ENCODE data around the gene KRTAP20-4.

Gene KRTAP20-4

DNA sequence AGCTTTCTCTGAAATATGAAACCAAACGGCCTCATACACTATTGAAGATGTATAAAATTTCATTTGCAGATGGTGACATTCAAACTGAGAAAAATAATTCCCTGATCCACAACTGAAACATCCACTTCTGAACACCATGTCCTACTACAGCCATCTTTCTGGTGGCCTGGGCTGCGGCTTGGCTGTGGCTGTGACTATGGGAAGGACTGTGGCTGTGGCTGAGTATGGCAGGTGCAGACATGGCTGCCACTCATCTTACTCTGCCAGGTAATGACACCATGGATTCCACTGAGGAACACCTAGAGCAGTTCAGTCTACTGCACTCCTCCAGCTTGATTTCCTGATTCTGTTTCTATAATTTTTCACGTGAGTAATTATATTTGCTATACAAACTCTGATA, at the start of gene KRTAP20-4:
KRTAP20-4 (plus strand) TSS at position 106 of the 400 bp plus-strand sequence.
- Histone ChIP-seq H3K27ac (no peak within 1 kb of the TSS), H3K27me3 (replicated peaks) (no peaks in the 10 kb centered on the region), H3K4me3 (ENCODE audit: low read depth, low read length) (no peak within 1 kb of the TSS), H3K36me3 (replicated peaks) (no peaks in the 10 kb centered on the region)
- DNase-seq, result no peak
- in situ Hi-C loops (cut with HindIII; ENCODE audit: low pct_ligation_motif_present, low sequenced_read_pairs), result no loop called here
- TF ChIP-seq, protein P1, sequence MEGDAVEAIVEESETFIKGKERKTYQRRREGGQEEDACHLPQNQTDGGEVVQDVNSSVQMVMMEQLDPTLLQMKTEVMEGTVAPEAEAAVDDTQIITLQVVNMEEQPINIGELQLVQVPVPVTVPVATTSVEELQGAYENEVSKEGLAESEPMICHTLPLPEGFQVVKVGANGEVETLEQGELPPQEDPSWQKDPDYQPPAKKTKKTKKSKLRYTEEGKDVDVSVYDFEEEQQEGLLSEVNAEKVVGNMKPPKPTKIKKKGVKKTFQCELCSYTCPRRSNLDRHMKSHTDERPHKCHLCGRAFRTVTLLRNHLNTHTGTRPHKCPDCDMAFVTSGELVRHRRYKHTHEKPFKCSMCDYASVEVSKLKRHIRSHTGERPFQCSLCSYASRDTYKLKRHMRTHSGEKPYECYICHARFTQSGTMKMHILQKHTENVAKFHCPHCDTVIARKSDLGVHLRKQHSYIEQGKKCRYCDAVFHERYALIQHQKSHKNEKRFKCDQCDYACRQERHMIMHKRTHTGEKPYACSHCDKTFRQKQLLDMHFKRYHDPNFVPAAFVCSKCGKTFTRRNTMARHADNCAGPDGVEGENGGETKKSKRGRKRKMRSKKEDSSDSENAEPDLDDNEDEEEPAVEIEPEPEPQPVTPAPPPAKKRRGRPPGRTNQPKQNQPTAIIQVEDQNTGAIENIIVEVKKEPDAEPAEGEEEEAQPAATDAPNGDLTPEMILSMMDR (IDR thresholded peaks at IDR 0.05; ENCODE audit: low read depth, low read length, missing control alignments), result no peak

DNA sequence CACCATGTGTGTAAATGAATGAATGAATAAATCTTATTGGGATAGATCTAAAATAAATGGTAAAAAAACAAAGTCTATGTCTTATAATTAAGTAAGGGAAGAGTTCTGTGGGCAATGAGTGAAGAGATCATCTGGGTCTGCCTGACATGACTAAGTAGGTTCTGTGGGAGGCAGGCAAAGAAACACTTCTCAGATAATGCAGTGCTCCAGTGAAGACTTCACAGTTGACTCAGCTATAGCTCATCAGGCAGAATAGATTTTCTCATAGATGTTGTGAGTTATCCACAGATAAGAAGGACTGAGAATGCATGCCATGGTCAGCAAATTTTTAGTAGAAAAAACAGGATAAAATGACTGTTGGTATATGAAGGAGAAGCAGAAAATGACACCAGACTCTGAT, 42.7 kb upstream of the KRTAP20-4 start:
- in situ Hi-C loops (cut with HindIII; ENCODE audit: low pct_ligation_motif_present, low sequenced_read_pairs), result no loop called here
- H3K27me3 ChIP-seq (replicated peaks), result no peaks in the 10 kb centered on the region
- DNase-seq, result peak; percentile 0
- TF ChIP-seq, protein P1 (IDR thresholded peaks at IDR 0.05; ENCODE audit: low read depth, low read length, missing control alignments), result no peak
- no peaks in the 10 kb centered on the region for H3K36me3 ChIP-seq (replicated peaks)
- no peak overlapping the region for H3K4me3 ChIP-seq (ENCODE audit: low read depth, low read length)
- H3K27ac ChIP-seq, result no peak overlapping the region

DNA sequence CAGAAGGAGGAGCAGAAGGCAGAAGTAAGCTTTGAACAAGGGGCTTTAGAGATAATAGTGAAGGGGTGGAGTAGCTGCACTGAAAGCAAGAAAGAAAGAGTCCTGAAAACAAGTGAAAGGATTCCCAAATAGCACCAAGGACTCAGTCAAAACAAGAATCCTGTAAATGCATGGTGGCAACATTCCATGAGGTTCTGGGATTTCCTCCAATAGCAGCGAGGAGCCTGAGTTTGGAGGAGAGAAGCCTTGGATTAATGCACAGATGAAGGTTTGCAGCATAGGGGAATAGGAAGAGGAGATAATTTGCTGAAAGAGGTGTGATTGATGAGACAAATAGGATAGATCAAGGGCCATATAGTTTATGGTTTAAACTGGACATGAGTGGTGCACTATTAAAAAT, 41.1 kb upstream of the KRTAP20-4 start:
- H3K27ac ChIP-seq, result no peak overlapping the region
- H3K36me3 ChIP-seq (replicated peaks), result no peaks in the 10 kb centered on the region
- H3K27me3 ChIP-seq (replicated peaks), result no peaks in the 10 kb centered on the region
- in situ Hi-C loops (cut with HindIII; ENCODE audit: low pct_ligation_motif_present, low sequenced_read_pairs), result no loop called here
- TF ChIP-seq, protein P1 (IDR thresholded peaks at IDR 0.05; ENCODE audit: low read depth, low read length, missing control alignments), result no peak
- no peak overlapping the region for H3K4me3 ChIP-seq (ENCODE audit: low read depth, low read length)
- no peak for DNase-seq

DNA sequence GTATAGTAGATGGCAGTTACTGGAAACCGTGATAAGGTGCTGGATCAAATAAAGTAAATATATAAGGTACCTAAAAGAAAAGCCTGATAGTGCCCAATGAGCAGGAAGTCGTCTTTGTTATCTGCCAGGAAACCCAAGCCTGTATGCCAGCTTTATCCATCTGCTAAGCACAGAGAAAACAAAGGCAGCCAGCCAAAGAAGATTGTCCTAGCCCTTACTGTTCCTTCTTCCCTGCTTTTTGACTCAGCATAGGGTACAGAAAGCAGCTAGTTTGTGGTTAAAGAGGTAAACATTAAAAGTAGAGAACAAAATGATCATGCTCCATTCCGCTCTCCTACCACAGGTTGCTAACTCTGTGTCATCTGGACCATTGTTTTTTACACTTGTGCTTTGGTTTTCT, 40.3 kb upstream of the KRTAP20-4 start:
- no peaks in the 10 kb centered on the region for H3K36me3 ChIP-seq (replicated peaks)
- DNase-seq, result no peak
- H3K4me3 ChIP-seq (ENCODE audit: low read depth, low read length), result no peak overlapping the region
- no peaks in the 10 kb centered on the region for H3K27me3 ChIP-seq (replicated peaks)
- TF ChIP-seq, protein P1 (IDR thresholded peaks at IDR 0.05; ENCODE audit: low read depth, low read length, missing control alignments), result no peak
- H3K27ac ChIP-seq, result no peak overlapping the region
- in situ Hi-C loops (cut with HindIII; ENCODE audit: low pct_ligation_motif_present, low sequenced_read_pairs), result no loop called here

DNA sequence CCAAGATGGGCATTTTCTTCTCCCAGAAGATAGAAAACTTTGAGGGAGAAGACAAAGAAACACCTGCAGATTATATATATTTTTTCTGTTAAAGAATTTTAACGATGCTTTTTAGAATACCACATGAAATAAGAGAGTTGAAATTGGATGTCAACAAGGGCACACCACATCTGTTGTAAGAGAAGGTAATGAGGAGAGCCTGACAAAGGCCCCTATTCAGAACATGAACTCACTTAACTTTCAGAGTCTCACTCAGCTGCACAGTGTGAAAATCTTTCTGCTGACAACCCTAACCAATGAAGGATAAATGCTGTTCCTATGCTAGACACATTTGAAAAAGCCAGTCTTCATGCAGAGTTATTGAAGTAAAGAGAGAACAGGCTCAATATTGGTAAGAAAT, 37.6 kb upstream of the KRTAP20-4 start:
- H3K4me3 ChIP-seq (ENCODE audit: low read depth, low read length), result no peak overlapping the region
- H3K27me3 ChIP-seq (replicated peaks), result no peaks in the 10 kb centered on the region
- in situ Hi-C loops (cut with HindIII; ENCODE audit: low pct_ligation_motif_present, low sequenced_read_pairs), result no loop called here
- DNase-seq, result no peak
- TF ChIP-seq, protein P1 (IDR thresholded peaks at IDR 0.05; ENCODE audit: low read depth, low read length, missing control alignments), result no peak
- H3K27ac ChIP-seq, result no peak overlapping the region
- no peaks in the 10 kb centered on the region for H3K36me3 ChIP-seq (replicated peaks)

DNA sequence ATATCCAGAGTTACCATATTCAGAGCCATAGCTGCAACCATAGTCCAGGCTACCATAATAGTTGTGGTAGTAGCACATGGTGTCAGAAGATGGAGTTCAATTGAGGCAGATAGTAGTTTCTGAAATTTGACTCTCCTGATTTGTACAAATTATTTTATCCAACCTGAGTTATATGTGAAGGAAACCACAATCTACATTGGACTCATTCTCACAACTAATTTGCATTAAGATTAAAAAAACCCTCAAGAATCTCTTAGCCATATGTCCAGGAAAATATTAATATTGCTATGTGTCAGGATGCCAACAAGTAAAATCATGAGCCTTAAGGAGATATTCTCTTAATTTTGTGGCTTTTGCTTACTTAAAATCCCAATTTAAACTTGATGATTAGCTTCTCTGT, 30.1 kb upstream of the KRTAP20-4 start, which contains the start of gene KRTAP22-2:
KRTAP22-2 (minus strand) TSS at position 101 of the 400 bp plus-strand sequence.
- no peaks in the 10 kb centered on the region for H3K27me3 ChIP-seq (replicated peaks)
- H3K4me3 ChIP-seq (ENCODE audit: low read depth, low read length), result no peak within 1 kb of the TSS
- no peak for DNase-seq
- no peaks in the 10 kb centered on the region for H3K36me3 ChIP-seq (replicated peaks)
- TF ChIP-seq, protein P1 (IDR thresholded peaks at IDR 0.05; ENCODE audit: low read depth, low read length, missing control alignments), result no peak
- in situ Hi-C loops (cut with HindIII; ENCODE audit: low pct_ligation_motif_present, low sequenced_read_pairs), result no loop called here
- no peak within 1 kb of the TSS for H3K27ac ChIP-seq
